Peyer's patch (tissue), 4 donors: ENCODE data around the gene NPNT. TPM values are rescaled to one million over a fixed set of nuclear protein-coding genes. Genes with fewer than 3 reads are reported as not detected.
A peak's percentile ranks its signal among the peaks of the same experiment; 100 is the strongest.

ENCODE experiments used
- DNase-seq, 3 donors: peaks; one replicate each; pipeline ENCODE4 v3.0.0-alpha.2; 2017 to 2019
- H3K27ac ChIP-seq, 4 donors: fragments of 200-600 bp; sonication (generic); one replicate each; pipeline ENCODE4 v1.5.1; 2016 to 2019
- H3K27me3 ChIP-seq, 2 donors: fragments of 200-600 bp; sonication (generic); one replicate each; pipeline ENCODE4 v1.5.1; 2019
- H3K36me3 ChIP-seq, 3 donors: fragments of 200-600 bp; sonication (generic); one replicate each; pipeline ENCODE4 v1.5.1; 2016 to 2019
- H3K4me1 ChIP-seq, 4 donors: fragments of 200-600 bp; sonication (generic); one replicate each; pipeline ENCODE4 v1.5.1; 2016 to 2019
- H3K4me3 ChIP-seq, 4 donors: fragments of 200-600 bp; sonication (generic); 1 replicate in 3 of 4; 2 replicates in 1 of 4; pipeline ENCODE4 v1.5.1; 2016 to 2019; ENCODE audit warnings: mild to moderate bottlenecking in 1 of 4
- H3K9me3 ChIP-seq, 4 donors: fragments of 200-600 bp; sonication (generic); one replicate each; pipeline ENCODE4 v1.5.1; 2016 to 2019; ENCODE audit warnings: mild to moderate bottlenecking in 1 of 4
- POLR2A ChIP-seq, 2 donors: fragments of 450-650 bp; IDR thresholded peaks; one replicate each; pipeline ENCODE4 v1.5.1; 2017; ENCODE audit warnings: antibody characterized with exemption in 2 of 2, mild to moderate bottlenecking in 2 of 2, moderate library complexity in 2 of 2
- total RNA-seq, 4 donors: library from RNA; depleted of rRNA; stranded (reverse); fragments of >200 nt; gene quantifications; one replicate each; pipeline ENCODE4 v1.1.0, GENCODE V29; 2016
- TF ChIP-seq, protein P1 (sequence below), 6 experiments: fragments of 450-650 bp in 4 of 6; fragments of 200-600 bp in 2 of 6; sonication (generic) in 1 of 6; IDR thresholded peaks; one replicate each; pipeline ENCODE4 v1.5.1; 2017 to 2019; ENCODE audit warnings: antibody characterized with exemption in 6 of 6, mild to moderate bottlenecking in 3 of 6, moderate library complexity in 1 of 6

Gene NPNT
- total RNA-seq, 4 donors from 2014 or later = 19.8 to 84.2 (median 58.3) TPM

DNA sequence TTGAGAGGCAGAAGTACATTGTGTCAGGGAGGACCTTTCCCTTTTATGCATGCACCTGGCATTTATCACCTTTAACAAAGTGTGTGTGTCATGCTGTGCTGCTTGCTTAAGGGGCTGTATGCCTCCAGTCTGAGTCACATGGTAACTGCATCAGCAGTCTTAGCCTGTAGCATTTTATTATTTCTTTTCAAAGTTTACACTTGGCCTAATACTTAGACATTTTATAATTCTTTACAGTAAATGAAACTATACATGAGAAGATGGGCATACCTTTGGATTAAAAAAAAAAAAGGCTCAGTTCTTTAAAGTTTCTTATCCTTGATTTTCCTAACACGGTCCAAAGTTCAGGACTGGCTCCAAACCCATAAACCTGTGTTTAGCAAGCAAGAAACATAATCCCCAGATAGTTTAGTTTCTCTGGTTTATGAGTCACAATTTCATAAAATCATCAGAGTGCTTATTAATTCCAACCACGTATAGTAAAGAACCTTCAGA is 14.6 kb downstream of the NPNT start:
- no peak for TF ChIP-seq POLR2A (IDR thresholded peaks at IDR 0.05)
- TF ChIP-seq, protein P1, sequence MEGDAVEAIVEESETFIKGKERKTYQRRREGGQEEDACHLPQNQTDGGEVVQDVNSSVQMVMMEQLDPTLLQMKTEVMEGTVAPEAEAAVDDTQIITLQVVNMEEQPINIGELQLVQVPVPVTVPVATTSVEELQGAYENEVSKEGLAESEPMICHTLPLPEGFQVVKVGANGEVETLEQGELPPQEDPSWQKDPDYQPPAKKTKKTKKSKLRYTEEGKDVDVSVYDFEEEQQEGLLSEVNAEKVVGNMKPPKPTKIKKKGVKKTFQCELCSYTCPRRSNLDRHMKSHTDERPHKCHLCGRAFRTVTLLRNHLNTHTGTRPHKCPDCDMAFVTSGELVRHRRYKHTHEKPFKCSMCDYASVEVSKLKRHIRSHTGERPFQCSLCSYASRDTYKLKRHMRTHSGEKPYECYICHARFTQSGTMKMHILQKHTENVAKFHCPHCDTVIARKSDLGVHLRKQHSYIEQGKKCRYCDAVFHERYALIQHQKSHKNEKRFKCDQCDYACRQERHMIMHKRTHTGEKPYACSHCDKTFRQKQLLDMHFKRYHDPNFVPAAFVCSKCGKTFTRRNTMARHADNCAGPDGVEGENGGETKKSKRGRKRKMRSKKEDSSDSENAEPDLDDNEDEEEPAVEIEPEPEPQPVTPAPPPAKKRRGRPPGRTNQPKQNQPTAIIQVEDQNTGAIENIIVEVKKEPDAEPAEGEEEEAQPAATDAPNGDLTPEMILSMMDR (IDR thresholded peaks at IDR 0.05) = no peak
- Histone ChIP-seq H3K27ac (peak overlapping the region in 2 of 4 donors; percentile 72 to 74), H3K9me3 (no peaks in the 10 kb centered on the region), H3K36me3 (no peaks in the 10 kb centered on the region), H3K4me1 (peaks cover 0 to 6% (median 0%) of the 10 kb centered on the region in 4 donors), H3K27me3 (no peaks in the 10 kb centered on the region), H3K4me3 (peak overlapping the region in 1 of 4 donors; percentile 31)
- peak in 1 of 3 donors; percentile 67 for DNase-seq

DNA sequence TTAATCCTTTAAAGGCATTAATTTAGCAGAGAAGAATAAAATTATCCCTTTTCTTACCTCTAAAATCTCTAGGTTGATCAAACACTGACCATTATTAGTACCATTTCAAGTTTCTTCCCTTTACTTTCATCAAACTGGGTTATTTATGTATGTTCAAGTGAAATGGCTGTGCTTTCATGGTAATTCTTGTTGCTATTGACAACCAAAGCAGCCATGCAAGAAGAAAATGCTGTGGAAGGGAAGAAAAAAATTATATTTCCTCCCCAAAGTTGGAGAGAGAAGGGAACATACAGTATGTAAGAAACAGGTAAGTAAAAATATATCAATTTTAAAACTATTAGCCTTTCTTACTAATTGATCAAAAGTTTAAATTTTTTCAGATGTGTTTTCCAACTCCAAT is 16.2 kb downstream of the NPNT start:
- TF ChIP-seq, protein P1 (IDR thresholded peaks at IDR 0.05) = no peak
- TF ChIP-seq POLR2A (IDR thresholded peaks at IDR 0.05) = no peak
- Histone ChIP-seq H3K9me3 (no peaks in the 10 kb centered on the region), H3K4me3 (no peak overlapping the region), H3K36me3 (no peaks in the 10 kb centered on the region), H3K27ac (no peak overlapping the region), H3K27me3 (no peaks in the 10 kb centered on the region), H3K4me1 (peaks cover 0 to 6% (median 0%) of the 10 kb centered on the region in 4 donors)
- DNase-seq = no peak

DNA sequence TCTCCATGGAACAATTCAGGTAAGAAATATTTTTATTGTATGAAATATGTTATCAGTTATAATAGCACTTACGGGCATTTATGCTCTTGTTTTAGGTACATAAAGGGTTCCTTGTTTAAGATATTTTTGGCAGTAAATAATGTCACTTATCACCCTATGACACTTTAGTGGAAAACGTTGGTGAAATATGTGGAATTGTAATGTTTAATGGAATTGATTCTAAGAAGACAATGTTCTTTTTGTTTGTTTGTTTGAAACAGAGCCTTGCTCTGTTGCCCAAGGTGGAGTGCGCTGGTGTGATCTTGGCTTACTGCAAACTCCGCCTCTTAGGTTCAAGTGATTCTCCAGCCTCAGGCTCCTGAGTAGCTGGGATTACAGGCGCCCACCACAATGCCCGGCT is 17.4 kb downstream of the NPNT start:
- no peak overlapping the region for H3K4me3 ChIP-seq
- no peaks in the 10 kb centered on the region for H3K36me3 ChIP-seq
- peaks cover 0 to 6% (median 0%) of the 10 kb centered on the region in 4 donors for H3K4me1 ChIP-seq
- no peak overlapping the region for H3K27ac ChIP-seq
- H3K27me3 ChIP-seq = no peaks in the 10 kb centered on the region
- no peaks in the 10 kb centered on the region for H3K9me3 ChIP-seq
- no peak for TF ChIP-seq POLR2A (IDR thresholded peaks at IDR 0.05)
- TF ChIP-seq, protein P1 (IDR thresholded peaks at IDR 0.05) = no peak
- DNase-seq = no peak

DNA sequence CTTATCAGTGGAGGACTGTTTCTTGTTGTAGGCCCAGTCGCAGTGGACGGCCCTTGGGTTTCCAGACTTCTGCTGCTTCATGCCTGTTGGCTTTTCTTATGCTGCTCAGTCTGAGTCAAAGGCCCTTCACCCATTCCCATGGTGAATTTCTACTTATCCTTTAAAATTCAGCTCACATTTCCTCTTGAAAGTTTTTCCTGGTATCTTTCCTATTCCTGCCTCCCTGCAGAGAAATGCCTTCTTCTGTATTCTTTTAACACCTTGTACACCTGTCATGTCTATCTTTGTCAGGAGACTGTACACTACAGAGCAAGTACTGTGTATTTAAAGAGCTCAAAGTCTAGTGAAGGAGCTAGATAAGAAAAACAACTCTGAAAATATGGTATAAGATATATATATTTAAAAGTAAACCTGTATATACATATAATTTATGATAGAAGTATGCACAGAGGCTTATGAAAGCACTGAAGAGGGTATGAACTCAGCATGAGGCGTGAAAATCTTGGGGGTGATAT is 22.0 kb downstream of the NPNT start:
- Histone ChIP-seq H3K4me3 (no peak overlapping the region), H3K4me1 (no peaks in the 10 kb centered on the region), H3K9me3 (no peaks in the 10 kb centered on the region), H3K27me3 (no peaks in the 10 kb centered on the region), H3K27ac (no peak overlapping the region), H3K36me3 (no peaks in the 10 kb centered on the region)
- TF ChIP-seq, protein P1 (IDR thresholded peaks at IDR 0.05) = no peak
- TF ChIP-seq POLR2A (IDR thresholded peaks at IDR 0.05) = no peak
- DNase-seq = no peak

DNA sequence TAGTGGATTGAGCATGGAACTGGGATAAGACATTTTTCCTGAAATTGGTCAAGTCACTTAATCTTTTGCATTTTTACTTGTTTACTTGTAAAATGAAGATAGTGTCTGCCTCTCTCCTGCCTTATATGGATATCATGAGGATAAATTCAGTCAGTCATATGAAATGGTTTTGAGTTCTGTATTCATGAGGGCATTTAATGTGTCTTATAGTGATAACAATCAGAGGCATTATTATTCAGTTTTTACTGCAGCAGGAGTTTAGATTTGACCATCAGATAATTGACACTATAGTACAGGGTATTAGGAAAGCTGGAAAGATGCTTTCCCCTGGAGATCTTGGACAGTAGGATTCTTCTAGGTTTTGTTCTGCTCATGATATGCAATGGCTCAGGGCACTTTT is 26.0 kb downstream of the NPNT start:
- Histone ChIP-seq H3K4me3 (no peak overlapping the region), H3K9me3 (no peaks in the 10 kb centered on the region), H3K4me1 (no peaks in the 10 kb centered on the region), H3K27me3 (no peaks in the 10 kb centered on the region), H3K36me3 (no peaks in the 10 kb centered on the region), H3K27ac (no peak overlapping the region)
- DNase-seq = no peak
- TF ChIP-seq, protein P1 (IDR thresholded peaks at IDR 0.05) = no peak
- TF ChIP-seq POLR2A (IDR thresholded peaks at IDR 0.05) = no peak
